Right lobe of liver (tissue), 6 donors: ENCODE measurements around the gene DHRS13. TPM values are rescaled to one million over a fixed set of nuclear protein-coding genes. Genes with fewer than 3 reads are reported as not detected.

Experiments used
- ATAC-seq, 4 donors: fragments of 200-7000 bp; cut with Tn5 transposase; one replicate each; pipeline ENCODE4 v1.9.1; 2020; ENCODE audit warnings: mild to moderate bottlenecking in 4 of 4, moderate library complexity in 4 of 4
- DNase-seq, 3 donors: peaks; one replicate each; pipeline ENCODE4 v3.0.0-alpha.2; 2020
- H3K27ac ChIP-seq, 3 donors: fragments of 200-600 bp; one replicate each; pipeline ENCODE4 v1.8.0; 2022
- H3K27me3 ChIP-seq, 2 donors: fragments of 200-600 bp; one replicate each; pipeline ENCODE4 v1.8.0; 2022
- H3K36me3 ChIP-seq, 4 donors: fragments of 200-600 bp; sonication (generic) in 1 of 4; one replicate each; pipeline versions ENCODE4 v1.5.1 to v1.8.0; 2017 to 2022; ENCODE audit warnings: control low read depth in 1 of 4
- H3K4me1 ChIP-seq, 4 donors: fragments of 200-600 bp; sonication (generic) in 1 of 4; one replicate each; pipeline versions ENCODE4 v1.5.1 to v1.8.0; 2017 to 2022; ENCODE audit warnings: control low read depth in 1 of 4
- H3K4me3 ChIP-seq, 3 donors: fragments of 200-600 bp; one replicate each; pipeline ENCODE4 v1.8.0; 2022
- H3K9me3 ChIP-seq, 4 donors: fragments of 200-600 bp; sonication (generic) in 1 of 4; one replicate each; pipeline versions ENCODE4 v1.5.1 to v1.8.0; 2017 to 2022; ENCODE audit warnings: control low read depth in 1 of 4
- POLR2A ChIP-seq: fragments of 450-650 bp; IDR thresholded peaks from one replicate; pipeline ENCODE4 v1.6.1; 2017; ENCODE audit warnings: antibody characterized with exemption, mild to moderate bottlenecking
- whole genome bisulfite sequencing: methylation state at CpG from one replicate; pipeline ENCODE4 v1.1.6; 2018; ENCODE audit warnings: low coverage, low lambda C conversion rate; ENCODE audit not compliant: insufficient coverage; ENCODE audit errors: missing lambda C conversion rate; 5-methylcytosine and 5-hydroxymethylcytosine counted together
- intact Hi-C, 2 donors: fragments of 100-400 bp; cut with DNase I; formaldehyde crosslinking; loops; one replicate each; pipeline versions ENCODE4 v1.11.2 to v1.14.1; 2022
- total RNA-seq, 6 experiments: library from RNA; depleted of rRNA in 2 of 6; stranded (reverse); fragments of >200 nt in 2 of 6; fragmentation: NEBNext Ultra II Directional in 3 of 6; extraction: Animal tissue kit (Norgen Biotek cat#: 25700) in 3 of 6; gene quantifications; one replicate each; pipeline versions ENCODE4 v1.1.0 to v1.2.4, GENCODE V29; 2016 to 2023
- TF ChIP-seq, protein P1 (sequence below), 4 donors: fragments of 200-600 bp in 3 of 4; fragments of 450-650 bp in 1 of 4; IDR thresholded peaks; one replicate each; pipeline versions ENCODE4 v1.5.1 to v1.8.0; 2016 to 2022; ENCODE audit warnings: antibody characterized with exemption in 4 of 4, mild to moderate bottlenecking in 2 of 4
- donor health status: DM: no; HTN: yes; CAD: no.
- donor health status: DM: no; HTN: no; CAD: no.
- donor health status: DM: no; HTN: no; CAD: no.
- donor health status: DM: no; HTN: yes; CAD: no.
- donor health status: DM: no; HTN: yes; CAD: no.

Gene DHRS13
- total RNA-seq, 6 experiments from 2014 or later: 3.4 to 27.4 (median 8.8) TPM

DNA sequence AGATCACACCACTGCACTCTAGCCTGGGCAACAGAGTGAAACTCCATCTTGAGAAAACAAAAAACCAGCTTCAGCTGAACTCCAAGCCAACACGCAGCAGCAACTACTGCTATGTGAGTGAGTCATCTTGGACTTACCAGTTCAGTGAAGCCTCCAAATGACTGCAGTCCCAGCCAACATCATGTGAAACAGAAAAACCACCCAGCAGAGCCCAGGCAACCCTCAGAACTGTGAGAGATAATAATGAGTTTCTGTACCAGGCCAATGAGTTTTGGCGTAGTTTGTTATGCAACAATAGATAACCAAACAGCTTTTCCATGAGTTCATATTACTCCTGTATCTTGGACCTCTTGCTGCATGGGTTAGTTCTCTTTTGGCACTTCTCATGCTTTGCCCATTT, 25.2 kb upstream of the DHRS13 start:
- Histone ChIP-seq H3K27me3 (no peaks in the 10 kb centered on the region), H3K9me3 (no peaks in the 10 kb centered on the region), H3K36me3 (peaks cover 0 to 23% (median 9%) of the 10 kb centered on the region in 4 donors), H3K4me3 (no peak overlapping the region), H3K27ac (no peak overlapping the region), H3K4me1 (peaks cover 0 to 4% (median 0%) of the 10 kb centered on the region in 4 donors)
- intact Hi-C loops: no loop called here
- TF ChIP-seq, protein P1, sequence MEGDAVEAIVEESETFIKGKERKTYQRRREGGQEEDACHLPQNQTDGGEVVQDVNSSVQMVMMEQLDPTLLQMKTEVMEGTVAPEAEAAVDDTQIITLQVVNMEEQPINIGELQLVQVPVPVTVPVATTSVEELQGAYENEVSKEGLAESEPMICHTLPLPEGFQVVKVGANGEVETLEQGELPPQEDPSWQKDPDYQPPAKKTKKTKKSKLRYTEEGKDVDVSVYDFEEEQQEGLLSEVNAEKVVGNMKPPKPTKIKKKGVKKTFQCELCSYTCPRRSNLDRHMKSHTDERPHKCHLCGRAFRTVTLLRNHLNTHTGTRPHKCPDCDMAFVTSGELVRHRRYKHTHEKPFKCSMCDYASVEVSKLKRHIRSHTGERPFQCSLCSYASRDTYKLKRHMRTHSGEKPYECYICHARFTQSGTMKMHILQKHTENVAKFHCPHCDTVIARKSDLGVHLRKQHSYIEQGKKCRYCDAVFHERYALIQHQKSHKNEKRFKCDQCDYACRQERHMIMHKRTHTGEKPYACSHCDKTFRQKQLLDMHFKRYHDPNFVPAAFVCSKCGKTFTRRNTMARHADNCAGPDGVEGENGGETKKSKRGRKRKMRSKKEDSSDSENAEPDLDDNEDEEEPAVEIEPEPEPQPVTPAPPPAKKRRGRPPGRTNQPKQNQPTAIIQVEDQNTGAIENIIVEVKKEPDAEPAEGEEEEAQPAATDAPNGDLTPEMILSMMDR (IDR thresholded peaks at IDR 0.05): no peak
- no peak for TF ChIP-seq POLR2A
- WGBS: 75% methylated on average over 2 of the region's 2 CpGs
- ATAC-seq (peak in 1 of 4 donors; percentile 37), DNase-seq (no peak)

DNA sequence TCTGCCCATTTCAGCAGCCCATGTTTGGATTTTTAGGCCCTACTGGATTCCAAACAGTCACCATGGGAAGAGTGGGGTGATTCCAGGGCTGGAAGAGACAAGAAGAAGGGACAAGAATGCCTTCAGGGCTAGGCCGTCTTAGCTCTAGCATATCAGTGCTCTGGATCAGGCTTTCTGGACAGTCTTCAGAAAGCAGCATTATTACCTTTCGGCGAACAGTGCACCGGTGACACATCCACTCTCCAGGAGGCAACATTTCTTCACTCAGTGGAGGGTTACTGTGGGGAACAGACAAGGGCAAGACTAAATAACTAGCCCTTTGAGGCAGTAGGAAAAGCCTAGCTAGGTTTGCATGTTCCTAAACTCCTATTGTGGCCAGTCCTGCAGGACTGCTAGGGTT, 23.9 kb upstream of the DHRS13 start:
- no peaks in the 10 kb centered on the region for H3K27me3 ChIP-seq
- peaks cover 0 to 35% (median 11%) of the 10 kb centered on the region in 4 donors for H3K36me3 ChIP-seq
- no peak overlapping the region for H3K4me3 ChIP-seq
- ATAC-seq: no peak
- peaks cover 0 to 4% (median 0%) of the 10 kb centered on the region in 4 donors for H3K4me1 ChIP-seq
- H3K27ac ChIP-seq: peak overlapping the region; percentile 15 to 65 (median 39)
- intact Hi-C loops: no loop called here
- no peak for DNase-seq
- no peaks in the 10 kb centered on the region for H3K9me3 ChIP-seq
- WGBS: 95% methylated on average over 3 of the region's 4 CpGs
- no peak for TF ChIP-seq POLR2A
- TF ChIP-seq, protein P1 (IDR thresholded peaks at IDR 0.05): no peak

DNA sequence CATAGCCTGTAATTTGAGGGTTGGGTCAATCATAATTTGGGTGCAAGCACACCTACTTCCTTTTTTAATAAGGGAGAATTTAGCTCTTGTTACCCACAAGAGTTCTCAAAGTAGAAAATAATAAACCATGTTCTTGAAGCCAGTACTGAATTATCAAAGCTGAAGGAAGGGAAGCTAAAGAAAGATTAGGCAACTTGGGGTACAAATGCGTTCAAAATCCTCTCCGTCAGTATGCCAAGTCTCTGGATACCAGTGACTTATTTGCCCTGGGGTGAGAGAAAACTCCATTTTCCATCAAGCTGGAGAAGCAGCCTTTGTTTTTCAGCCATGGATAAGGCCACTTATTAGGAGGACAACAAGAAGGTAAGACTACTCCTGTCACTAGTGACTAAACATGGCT, 23.5 kb upstream of the DHRS13 start:
- no peak overlapping the region for H3K4me3 ChIP-seq
- WGBS: 60% methylated on average over 2 of the region's 2 CpGs
- TF ChIP-seq, protein P1 (IDR thresholded peaks at IDR 0.05): no peak
- DNase-seq (no peak), ATAC-seq (peak in 1 of 4 donors; percentile 23)
- H3K27ac ChIP-seq: peak overlapping the region; percentile 15 to 65 (median 39)
- peaks cover 0 to 4% (median 0%) of the 10 kb centered on the region in 4 donors for H3K4me1 ChIP-seq
- peaks cover 0 to 38% (median 14%) of the 10 kb centered on the region in 4 donors for H3K36me3 ChIP-seq
- no peaks in the 10 kb centered on the region for H3K9me3 ChIP-seq
- intact Hi-C loops: no loop called here
- H3K27me3 ChIP-seq: no peaks in the 10 kb centered on the region

DNA sequence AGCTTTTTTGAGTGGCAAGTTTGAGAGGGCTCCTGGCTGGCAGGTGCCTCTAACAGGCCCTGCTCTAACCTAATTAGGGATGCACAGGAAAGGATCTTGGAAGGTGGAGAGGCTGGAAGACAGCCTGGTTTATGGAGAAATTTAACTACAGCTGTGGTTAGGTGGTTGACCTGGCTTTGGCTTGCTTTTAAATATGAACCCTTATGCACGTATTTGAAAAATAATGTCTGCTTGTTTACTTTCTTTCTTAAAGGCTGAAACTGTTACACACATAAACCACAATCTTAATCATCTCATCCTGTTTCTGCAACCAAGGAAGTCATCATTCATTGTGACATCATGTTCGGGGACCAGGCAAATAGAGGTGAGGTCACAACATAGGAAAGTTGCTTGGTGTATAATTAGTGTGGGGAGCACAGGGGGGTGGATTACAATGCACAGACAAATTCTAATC, 23.1 kb upstream of the DHRS13 start:
- Histone ChIP-seq H3K4me1 (peaks cover 0 to 4% (median 0%) of the 10 kb centered on the region in 4 donors), H3K27me3 (no peaks in the 10 kb centered on the region), H3K9me3 (no peaks in the 10 kb centered on the region), H3K36me3 (peaks cover 0 to 43% (median 17%) of the 10 kb centered on the region in 4 donors), H3K27ac (peak overlapping the region; percentile 15 to 69 (median 39)), H3K4me3 (no peak overlapping the region)
- 41% methylated on average over 2 of the region's 2 CpGs for WGBS
- intact Hi-C loops: no loop called here
- DNase-seq: no peak
- ATAC-seq: peak; percentile 60 to 80 (median 71)
- TF ChIP-seq, protein P1 (IDR thresholded peaks at IDR 0.05): no peak
- TF ChIP-seq POLR2A: no peak

DNA sequence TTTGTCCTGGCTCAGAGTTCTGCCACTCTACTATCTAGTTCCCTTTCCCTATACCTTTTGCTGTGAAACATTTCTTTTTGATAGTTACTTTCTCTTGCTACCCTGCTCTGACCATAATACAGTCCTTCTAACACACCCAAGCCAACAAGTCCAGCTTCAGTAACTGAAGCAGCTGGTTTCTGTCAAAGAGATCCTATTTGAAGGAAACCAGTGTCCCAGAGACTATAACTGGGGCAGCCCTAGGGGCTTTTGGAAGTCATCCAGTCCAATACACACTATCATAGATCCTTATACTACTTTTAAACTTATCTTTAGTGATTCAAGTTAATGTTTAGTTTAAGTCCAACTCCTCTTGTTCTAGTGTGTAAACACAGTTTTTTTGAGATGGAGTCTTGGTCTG, 17.3 kb upstream of the DHRS13 start:
- Histone ChIP-seq H3K27ac (no peak overlapping the region), H3K4me3 (no peak overlapping the region)

More for the DNA sequence above, 17.3 kb upstream of the DHRS13 start:
- no peaks in the 10 kb centered on the region for H3K4me1 ChIP-seq
- no peaks in the 10 kb centered on the region for H3K9me3 ChIP-seq
- no peaks in the 10 kb centered on the region for H3K27me3 ChIP-seq
- DNase-seq: no peak
- intact Hi-C loops: no loop called here
- ATAC-seq: no peak
- peaks cover 4 to 83% (median 40%) of the 10 kb centered on the region in 4 donors for H3K36me3 ChIP-seq
- TF ChIP-seq, protein P1 (IDR thresholded peaks at IDR 0.05): no peak
- TF ChIP-seq POLR2A: no peak
